Mesendoderm (in vitro differentiated cells): Measurements from ENCODE around the gene SLC38A11.

ENCODE experiments used
- DNase-seq: peaks from one replicate; pipeline ENCODE4 v3.0.0; 2013
- H2AK5ac ChIP-seq: 2 replicates; pipeline ENCODE4 v1.6.1; 2013; ENCODE audit warnings: low read length, inconsistent platforms
- H2BK120ac ChIP-seq: 2 replicates; pipeline ENCODE4 v1.6.1; 2013; ENCODE audit warnings: low read depth, mild to moderate bottlenecking, low read length, moderate library complexity, mixed read lengths
- H2BK15ac ChIP-seq: replicated peaks from 2 replicates; pipeline ENCODE4 v1.6.1; 2013; ENCODE audit warnings: low read depth, mild to moderate bottlenecking, moderate library complexity
- H2BK5ac ChIP-seq: 2 replicates; pipeline ENCODE4 v1.6.1; 2013; ENCODE audit warnings: low read length, inconsistent platforms
- H3K18ac ChIP-seq: 2 replicates; pipeline ENCODE4 v1.6.1; 2013; ENCODE audit warnings: mild to moderate bottlenecking, low read length, mixed read lengths
- H3K23ac ChIP-seq: one replicate; pipeline ENCODE4 v1.6.1; 2013; ENCODE audit warnings: low read length
- H3K27ac ChIP-seq: 2 replicates; pipeline ENCODE4 v1.5.1; 2013; ENCODE audit warnings: low read depth, mild to moderate bottlenecking, inconsistent platforms, low read length, moderate library complexity
- H3K27me3 ChIP-seq: 2 replicates; pipeline ENCODE4 v1.6.1; 2013; ENCODE audit warnings: low read length, control low read depth, mild to moderate bottlenecking, inconsistent platforms; ENCODE audit not compliant: insufficient read depth, poor library complexity
- H3K36me3 ChIP-seq: 2 replicates; pipeline ENCODE4 v1.6.1; 2013; ENCODE audit warnings: low read length, inconsistent platforms; ENCODE audit not compliant: control insufficient read depth, insufficient read depth
- H3K4ac ChIP-seq: one replicate; pipeline ENCODE4 v1.6.1; 2013; ENCODE audit warnings: low read depth, mild to moderate bottlenecking, low read length, moderate library complexity
- H3K4me1 ChIP-seq: 2 replicates; pipeline ENCODE4 v1.6.1; 2013; ENCODE audit warnings: low read depth, low read length, inconsistent platforms; ENCODE audit not compliant: control insufficient read depth
- H3K4me2 ChIP-seq: 2 replicates; pipeline ENCODE4 v1.6.1; 2013; ENCODE audit warnings: low read length
- H3K4me3 ChIP-seq: 2 replicates; pipeline ENCODE4 v1.5.1; 2013; ENCODE audit warnings: mild to moderate bottlenecking, low read length
- H3K56ac ChIP-seq: one replicate; pipeline ENCODE4 v1.6.1; 2013; ENCODE audit warnings: low read length
- H3K79me1 ChIP-seq: 2 replicates; pipeline ENCODE4 v1.6.1; 2013; ENCODE audit warnings: low read length, inconsistent platforms
- H3K79me2 ChIP-seq: 2 replicates; pipeline ENCODE4 v1.6.1; 2013; ENCODE audit warnings: mild to moderate bottlenecking, low read length; ENCODE audit not compliant: control insufficient read depth, insufficient read depth
- H3K9ac ChIP-seq: 2 replicates; pipeline ENCODE4 v1.6.1; 2013; ENCODE audit warnings: low read length, inconsistent platforms
- H4K5ac ChIP-seq: one replicate; pipeline ENCODE4 v1.6.1; 2013; ENCODE audit warnings: low read length
- H4K8ac ChIP-seq: one replicate; pipeline ENCODE4 v1.6.1; 2013; ENCODE audit warnings: low read depth, mild to moderate bottlenecking, control low read depth, low read length, moderate library complexity
- WGBS: extraction: QIAGEN DNeasy Blood & Tissue Kit; methylation state at CpG from one replicate; pipeline ENCODE4 v1.1.7; 2013; ENCODE audit warnings: low lambda C conversion rate, missing lambda C conversion rate; ENCODE audit not compliant: insufficient coverage; ENCODE audit errors: extremely low coverage; 5-methylcytosine and 5-hydroxymethylcytosine counted together

The SLC38A11 gene

DNA sequence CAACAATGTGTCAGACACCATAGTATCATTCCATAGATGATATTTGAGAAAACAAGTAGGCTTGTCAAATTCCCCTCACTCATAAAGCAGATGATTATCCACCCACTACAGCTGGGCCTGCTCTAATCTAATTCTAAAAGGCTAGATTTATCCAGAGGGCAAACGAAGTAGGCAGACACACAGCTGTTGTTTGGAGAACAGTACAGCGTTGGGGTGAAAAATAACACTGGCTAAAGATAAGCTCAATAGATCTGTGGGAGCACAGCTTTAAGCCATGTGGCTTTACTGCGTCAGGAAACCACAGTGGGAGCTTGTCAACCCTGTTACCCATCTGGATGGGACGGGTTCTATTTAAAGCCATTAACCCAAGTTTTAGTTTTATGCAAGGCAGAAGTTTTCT is 64.8 kb downstream of the SLC38A11 start:
- no peak for DNase-seq
- Histone ChIP-seq H3K27ac (no peak overlapping the region), H3K9ac (no peak overlapping the region)

DNA sequence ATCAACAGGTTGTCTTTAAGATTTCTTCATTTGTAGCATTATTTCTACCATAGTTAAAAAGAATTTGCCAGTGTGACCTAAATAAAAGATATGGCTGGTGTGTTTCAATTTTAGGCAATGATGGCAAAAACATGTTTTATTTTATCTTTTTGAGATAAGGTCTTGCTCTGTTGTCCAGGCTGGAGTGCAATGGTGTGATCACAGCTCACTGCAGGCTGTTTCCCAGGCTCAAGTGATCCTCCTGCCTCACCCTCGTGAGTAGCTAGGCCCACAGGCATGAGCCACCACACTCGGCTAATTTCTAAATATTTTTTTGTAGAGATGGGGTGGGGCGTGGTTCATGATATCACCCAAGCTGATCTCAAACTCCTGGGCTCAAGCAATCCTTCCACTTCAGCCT is 66.7 kb downstream of the SLC38A11 start:
- Histone ChIP-seq H3K79me2 (no peaks in the 10 kb centered on the region), H4K5ac (no peak overlapping the region), H2AK5ac (no peak overlapping the region), H3K23ac (no peak overlapping the region), H3K4me1 (no peaks in the 10 kb centered on the region), H3K56ac (no peak overlapping the region), H2BK5ac (no peak overlapping the region), H2BK120ac (no peak overlapping the region), H2BK15ac (no peak overlapping the region), H4K8ac (no peak overlapping the region), H3K4ac (no peak overlapping the region), H3K4me3 (no peak overlapping the region), H3K27me3 (no peaks in the 10 kb centered on the region), H3K9ac (no peak overlapping the region), H3K4me2 (no peak overlapping the region), H3K79me1 (no peaks in the 10 kb centered on the region), H3K36me3 (no peaks in the 10 kb centered on the region), H3K27ac (no peak overlapping the region), H3K18ac (no peak overlapping the region)
- no peak for DNase-seq
- WGBS, result no CpG with 5 or more reads among the region's 3 CpGs

More for the DNA sequence above, 64.8 kb downstream of the SLC38A11 start:
- Histone ChIP-seq H2AK5ac (no peak overlapping the region), H3K27me3 (no peaks in the 10 kb centered on the region), H3K56ac (no peak overlapping the region), H2BK15ac (no peak overlapping the region), H3K36me3 (no peaks in the 10 kb centered on the region), H4K5ac (no peak overlapping the region), H3K23ac (no peak overlapping the region), H3K79me2 (no peaks in the 10 kb centered on the region), H4K8ac (no peak overlapping the region), H3K4me3 (no peak overlapping the region), H2BK120ac (no peak overlapping the region), H3K4me2 (no peak overlapping the region), H3K4me1 (no peaks in the 10 kb centered on the region), H3K79me1 (no peaks in the 10 kb centered on the region), H2BK5ac (no peak overlapping the region), H3K18ac (no peak overlapping the region), H3K4ac (no peak overlapping the region)
- WGBS, result no CpG with 5 or more reads among the region's 4 CpGs

GRCh38 chr2:164887434-164888144 is 67.7 kb downstream of the SLC38A11 start:
- H3K56ac ChIP-seq, result no peak overlapping the region
- no CpG with 5 or more reads among the region's 4 CpGs for WGBS

GRCh38 chr2:164882276-164882675 is 73.0 kb downstream of the SLC38A11 start:
- H2BK5ac ChIP-seq, result no peak overlapping the region
- no peaks in the 10 kb centered on the region for H3K4me1 ChIP-seq
- H3K4me3 ChIP-seq, result no peak overlapping the region
- no peak overlapping the region for H2AK5ac ChIP-seq
- no peak overlapping the region for H3K4ac ChIP-seq
- H3K79me2 ChIP-seq, result no peaks in the 10 kb centered on the region
- no peak overlapping the region for H2BK15ac ChIP-seq
- H4K5ac ChIP-seq, result no peak overlapping the region
- no peak overlapping the region for H3K56ac ChIP-seq
- H3K9ac ChIP-seq, result no peak overlapping the region
- no peak for DNase-seq
- no peak overlapping the region for H3K27ac ChIP-seq
- H3K18ac ChIP-seq, result no peak overlapping the region
- H3K23ac ChIP-seq, result no peak overlapping the region
- H3K27me3 ChIP-seq, result no peaks in the 10 kb centered on the region
- H3K4me2 ChIP-seq, result no peak overlapping the region
- H2BK120ac ChIP-seq, result no peak overlapping the region
- no peak overlapping the region for H4K8ac ChIP-seq
- H3K79me1 ChIP-seq, result no peaks in the 10 kb centered on the region
- no peaks in the 10 kb centered on the region for H3K36me3 ChIP-seq
- WGBS, result no CpG with 5 or more reads among the region's 9 CpGs

More at GRCh38 chr2:164887434-164888144, 67.7 kb downstream of the SLC38A11 start:
- no peak for DNase-seq
- H3K27ac ChIP-seq, result no peak overlapping the region
- H3K18ac ChIP-seq, result no peak overlapping the region
- H3K4me2 ChIP-seq, result no peak overlapping the region
- H3K79me2 ChIP-seq, result no peaks in the 10 kb centered on the region
- no peak overlapping the region for H4K5ac ChIP-seq
- H3K79me1 ChIP-seq, result no peaks in the 10 kb centered on the region
- no peak overlapping the region for H4K8ac ChIP-seq
- H2BK120ac ChIP-seq, result no peak overlapping the region
- H2BK15ac ChIP-seq, result no peak overlapping the region
- H3K4me1 ChIP-seq, result no peaks in the 10 kb centered on the region
- no peak overlapping the region for H2BK5ac ChIP-seq
- H3K36me3 ChIP-seq, result no peaks in the 10 kb centered on the region
- H3K4me3 ChIP-seq, result no peak overlapping the region
- no peak overlapping the region for H3K4ac ChIP-seq
- H3K23ac ChIP-seq, result no peak overlapping the region
- H3K9ac ChIP-seq, result no peak overlapping the region
- H2AK5ac ChIP-seq, result no peak overlapping the region
- H3K27me3 ChIP-seq, result no peaks in the 10 kb centered on the region

DNA sequence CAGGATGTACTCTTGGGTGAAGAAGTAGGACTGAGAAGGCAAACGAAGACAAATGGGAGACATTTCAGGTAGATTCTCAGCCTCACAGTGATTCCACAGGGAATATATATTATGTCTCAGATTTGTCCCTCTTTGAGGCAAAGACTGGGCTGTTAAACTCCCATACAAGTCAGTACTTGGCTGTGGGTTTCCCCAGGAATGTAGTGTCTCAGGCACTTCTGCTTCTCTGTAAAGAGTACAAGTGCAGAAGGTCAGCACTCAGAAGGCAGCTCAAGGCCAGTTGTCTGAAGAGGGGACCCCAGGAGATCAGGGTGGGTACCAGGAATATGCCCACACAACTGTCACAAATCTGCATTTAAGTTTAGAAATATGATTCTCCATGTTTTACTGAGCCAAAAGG is 73.8 kb downstream of the SLC38A11 start:
- H4K8ac ChIP-seq, result no peak overlapping the region
- H3K36me3 ChIP-seq, result no peaks in the 10 kb centered on the region
- H3K4ac ChIP-seq, result no peak overlapping the region
- DNase-seq, result no peak
- H3K4me1 ChIP-seq, result no peaks in the 10 kb centered on the region
- no peak overlapping the region for H2BK5ac ChIP-seq
- H3K9ac ChIP-seq, result no peak overlapping the region
- no peak overlapping the region for H2BK15ac ChIP-seq
- no peak overlapping the region for H3K4me3 ChIP-seq
- H2BK120ac ChIP-seq, result no peak overlapping the region
- H3K27me3 ChIP-seq, result no peaks in the 10 kb centered on the region
- no CpG with 5 or more reads among the region's 1 CpG for WGBS
- H2AK5ac ChIP-seq, result no peak overlapping the region
- no peak overlapping the region for H3K4me2 ChIP-seq
- H3K18ac ChIP-seq, result no peak overlapping the region
- no peaks in the 10 kb centered on the region for H3K79me2 ChIP-seq
- H3K79me1 ChIP-seq, result no peaks in the 10 kb centered on the region
- H4K5ac ChIP-seq, result no peak overlapping the region
- no peak overlapping the region for H3K56ac ChIP-seq
- no peak overlapping the region for H3K23ac ChIP-seq
- H3K27ac ChIP-seq, result no peak overlapping the region
